Astrocyte (in vitro differentiated cells and primary cell): ENCODE results near the gene PTPN12. TPM values are rescaled to one million over a fixed set of nuclear protein-coding genes. Genes with fewer than 3 reads are reported as not detected.

ENCODE experiments used
- DNase-seq: peaks from one replicate; pipeline ENCODE4 v3.0.0-alpha.2; 2010; ENCODE audit warnings: low read depth
- FAIRE-seq: peaks from 2 replicates; lab custom pipeline; 2011; peaks lifted over from hg19 to GRCh38; lab: Jason Lieb, UNC
- H2AFZ ChIP-seq: 2 replicates; pipeline ENCODE4 v1.6.0; 2012; ENCODE audit warnings: low read depth, low read length, inconsistent platforms
- H3K27ac ChIP-seq: 2 replicates; pipeline ENCODE4 v1.5.1; 2011; ENCODE audit warnings: low read depth, low read length, inconsistent platforms
- H3K27me3 ChIP-seq: 2 replicates; pipeline ENCODE4 v1.6.0; 2011; ENCODE audit warnings: low read length, inconsistent platforms; ENCODE audit not compliant: insufficient read depth
- H3K36me3 ChIP-seq: 2 replicates; pipeline ENCODE4 v1.5.1; 2011; ENCODE audit warnings: low read length, inconsistent platforms; ENCODE audit not compliant: insufficient read depth
- H3K4me1 ChIP-seq: 2 replicates; pipeline ENCODE4 v1.5.1; 2011; ENCODE audit warnings: low read length, inconsistent platforms; ENCODE audit not compliant: insufficient read depth
- H3K4me2 ChIP-seq: 2 replicates; pipeline ENCODE4 v1.6.0; 2012; ENCODE audit warnings: low read length, inconsistent platforms
- H3K4me3 ChIP-seq: 2 replicates; pipeline ENCODE4 v1.5.1; 2011; ENCODE audit warnings: low read depth, mild to moderate bottlenecking, low read length, inconsistent platforms; ENCODE audit not compliant: insufficient read depth
- H3K79me2 ChIP-seq: 2 replicates; pipeline ENCODE4 v1.6.0; 2012; ENCODE audit warnings: mild to moderate bottlenecking, low read length, inconsistent platforms; ENCODE audit not compliant: insufficient read depth
- H3K9ac ChIP-seq: 2 replicates; pipeline ENCODE4 v1.6.0; 2012; ENCODE audit warnings: mild to moderate bottlenecking, low read length, inconsistent platforms
- H3K9me3 ChIP-seq: 2 replicates; pipeline ENCODE4 v1.5.1; 2012; ENCODE audit warnings: low read depth, mild to moderate bottlenecking, low read length, inconsistent platforms; ENCODE audit not compliant: insufficient read depth
- H4K20me1 ChIP-seq: 2 replicates; pipeline ENCODE4 v1.6.0; 2012; ENCODE audit warnings: low read length, inconsistent platforms; ENCODE audit not compliant: insufficient read depth
- H3K27ac Mint-ChIP-seq: one replicate; pipeline ENCODE4 v1.8.0; 2021; ENCODE audit warnings: mild to moderate bottlenecking, mixed read lengths; ENCODE audit not compliant: unreplicated experiment
- H3K27me3 Mint-ChIP-seq: one replicate; pipeline ENCODE4 v1.8.0; 2021; ENCODE audit warnings: low read depth, mixed read lengths; ENCODE audit not compliant: unreplicated experiment
- H3K36me3 Mint-ChIP-seq: one replicate; pipeline ENCODE4 v1.8.0; 2021; ENCODE audit warnings: low read depth, mixed read lengths; ENCODE audit not compliant: unreplicated experiment
- H3K4me1 Mint-ChIP-seq: one replicate; pipeline ENCODE4 v1.8.0; 2021; ENCODE audit warnings: low read depth, mixed read lengths; ENCODE audit not compliant: unreplicated experiment
- H3K4me3 Mint-ChIP-seq: one replicate; pipeline ENCODE4 v1.8.0; 2021; ENCODE audit warnings: mild to moderate bottlenecking, moderate library complexity, mixed read lengths; ENCODE audit not compliant: unreplicated experiment
- H3K9me3 Mint-ChIP-seq: one replicate; pipeline ENCODE4 v1.8.0; 2021; ENCODE audit warnings: mild to moderate bottlenecking, mixed read lengths; ENCODE audit not compliant: unreplicated experiment
- EZH2 ChIP-seq: IDR thresholded peaks from 2 replicates; pipeline ENCODE4 v1.6.1; 2012; ENCODE audit warnings: mild to moderate bottlenecking, low read length, inconsistent platforms; ENCODE audit not compliant: insufficient read depth
- total RNA-seq: library from RNA; stranded (reverse); gene quantifications from 2 replicates; pipeline ENCODE4 v1.2.1, GENCODE V29; 2021
- TF ChIP-seq, protein P1 (sequence below): IDR thresholded peaks from 2 replicates; pipeline ENCODE4 v1.5.1; 2011; ENCODE audit warnings: low read depth, mild to moderate bottlenecking, inconsistent platforms, low read length, moderate library complexity; ENCODE audit not compliant: insufficient read depth

Gene PTPN12
- total RNA-seq, 1 donor from 2014 or later, result 111 TPM

DNA sequence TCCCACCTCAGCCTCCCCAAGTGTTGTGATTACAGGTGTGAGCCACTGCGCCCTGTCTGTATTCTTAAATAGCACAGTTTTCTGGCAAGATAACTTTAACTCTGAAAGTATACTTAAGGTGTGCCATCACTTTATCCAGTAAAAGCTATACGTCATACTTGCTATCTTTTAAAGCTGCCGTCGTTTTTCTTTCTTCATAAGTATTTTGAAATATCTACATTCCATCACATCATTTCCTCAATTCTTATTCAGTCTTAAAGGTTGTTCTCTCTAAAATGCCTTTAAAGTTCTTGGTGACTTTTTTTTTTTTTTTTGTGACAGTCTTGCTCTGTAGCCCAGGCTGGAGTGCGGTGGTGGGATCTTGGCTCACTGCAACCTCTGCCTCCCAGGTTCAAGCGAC lies 34.7 kb downstream of the PTPN12 start:
- peak overlapping the region; percentile 41 for H3K27ac Mint-ChIP-seq
- H3K27ac ChIP-seq, result no peak overlapping the region
- H4K20me1 ChIP-seq, result peaks cover 41% of the 10 kb centered on the region
- FAIRE-seq, result no peak
- H3K9me3 Mint-ChIP-seq, result no peaks in the 10 kb centered on the region
- H3K4me1 Mint-ChIP-seq, result peaks cover 21% of the 10 kb centered on the region
- H3K4me1 ChIP-seq, result peaks cover 13% of the 10 kb centered on the region
- H3K36me3 ChIP-seq, result peaks cover 20% of the 10 kb centered on the region
- no peak overlapping the region for H2AFZ ChIP-seq
- DNase-seq, result no peak
- H3K27me3 ChIP-seq, result no peaks in the 10 kb centered on the region
- no peak overlapping the region for H3K9ac ChIP-seq
- H3K4me3 Mint-ChIP-seq, result peak overlapping the region; percentile 54
- H3K27me3 Mint-ChIP-seq, result no peaks in the 10 kb centered on the region
- H3K9me3 ChIP-seq, result no peaks in the 10 kb centered on the region
- no peak overlapping the region for H3K4me2 ChIP-seq
- TF ChIP-seq, protein P1, sequence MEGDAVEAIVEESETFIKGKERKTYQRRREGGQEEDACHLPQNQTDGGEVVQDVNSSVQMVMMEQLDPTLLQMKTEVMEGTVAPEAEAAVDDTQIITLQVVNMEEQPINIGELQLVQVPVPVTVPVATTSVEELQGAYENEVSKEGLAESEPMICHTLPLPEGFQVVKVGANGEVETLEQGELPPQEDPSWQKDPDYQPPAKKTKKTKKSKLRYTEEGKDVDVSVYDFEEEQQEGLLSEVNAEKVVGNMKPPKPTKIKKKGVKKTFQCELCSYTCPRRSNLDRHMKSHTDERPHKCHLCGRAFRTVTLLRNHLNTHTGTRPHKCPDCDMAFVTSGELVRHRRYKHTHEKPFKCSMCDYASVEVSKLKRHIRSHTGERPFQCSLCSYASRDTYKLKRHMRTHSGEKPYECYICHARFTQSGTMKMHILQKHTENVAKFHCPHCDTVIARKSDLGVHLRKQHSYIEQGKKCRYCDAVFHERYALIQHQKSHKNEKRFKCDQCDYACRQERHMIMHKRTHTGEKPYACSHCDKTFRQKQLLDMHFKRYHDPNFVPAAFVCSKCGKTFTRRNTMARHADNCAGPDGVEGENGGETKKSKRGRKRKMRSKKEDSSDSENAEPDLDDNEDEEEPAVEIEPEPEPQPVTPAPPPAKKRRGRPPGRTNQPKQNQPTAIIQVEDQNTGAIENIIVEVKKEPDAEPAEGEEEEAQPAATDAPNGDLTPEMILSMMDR, result no peak
- TF ChIP-seq EZH2, result no peak
- H3K36me3 Mint-ChIP-seq, result peaks cover 16% of the 10 kb centered on the region
- no peak overlapping the region for H3K4me3 ChIP-seq
- H3K79me2 ChIP-seq, result peaks cover 95% of the 10 kb centered on the region

DNA sequence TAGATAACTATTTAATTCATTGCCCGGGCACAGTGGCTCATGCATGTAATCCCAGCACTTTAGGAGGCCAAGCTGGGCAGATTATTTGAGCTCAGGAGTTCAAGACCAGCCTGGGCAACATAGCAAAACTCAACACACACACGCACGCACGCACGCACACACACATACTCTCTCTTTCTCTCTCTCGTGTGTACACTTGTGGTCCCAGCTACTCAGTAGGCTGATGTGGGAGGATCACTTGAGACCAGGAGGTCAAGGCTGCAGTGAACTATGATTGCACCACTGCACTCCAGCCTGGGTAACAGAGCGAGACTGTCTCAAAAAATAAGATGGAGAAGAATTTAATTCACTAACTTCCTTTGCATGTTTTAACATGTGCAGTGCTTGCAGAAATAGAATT lies 38.1 kb downstream of the PTPN12 start:
- Histone ChIP-seq H3K9ac (no peak overlapping the region), H3K4me3 (no peak overlapping the region), H2AFZ (no peak overlapping the region), H3K36me3 (peaks cover 29% of the 10 kb centered on the region), H3K27me3 (no peaks in the 10 kb centered on the region), H3K27ac (no peak overlapping the region), H3K4me2 (no peak overlapping the region), H4K20me1 (peaks cover 36% of the 10 kb centered on the region), H3K79me2 (peaks cover 95% of the 10 kb centered on the region), H3K9me3 (no peaks in the 10 kb centered on the region), H3K4me1 (peaks cover 4% of the 10 kb centered on the region)
- DNase-seq, result no peak
- no peak for TF ChIP-seq EZH2
- TF ChIP-seq, protein P1, result no peak
- H3K36me3 Mint-ChIP-seq, result peaks cover 16% of the 10 kb centered on the region
- no peak for FAIRE-seq
- H3K4me3 Mint-ChIP-seq, result no peak overlapping the region
- peaks cover 23% of the 10 kb centered on the region for H3K4me1 Mint-ChIP-seq
- H3K9me3 Mint-ChIP-seq, result no peaks in the 10 kb centered on the region
- H3K27me3 Mint-ChIP-seq, result no peaks in the 10 kb centered on the region
- no peak overlapping the region for H3K27ac Mint-ChIP-seq

DNA sequence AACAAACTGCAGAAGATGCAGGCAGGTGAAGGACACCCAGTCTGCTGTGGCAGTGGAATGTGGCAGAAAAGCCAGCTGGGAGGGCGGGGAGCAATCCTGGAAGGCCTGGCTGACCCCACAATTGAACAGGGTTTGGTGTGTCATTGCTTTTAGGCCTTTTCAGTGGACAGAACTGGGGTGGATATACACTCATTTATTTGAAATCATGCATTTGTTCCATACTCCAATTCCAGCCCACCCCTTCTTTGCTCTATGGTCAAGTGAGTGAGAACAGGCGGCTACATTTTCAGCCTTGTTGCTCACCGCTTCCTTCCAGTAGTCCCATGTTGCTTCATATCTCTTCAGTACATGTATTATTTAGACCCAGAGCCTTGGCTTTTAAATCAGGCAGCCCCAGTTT lies 39.8 kb downstream of the PTPN12 start:
- no peak overlapping the region for H3K27ac Mint-ChIP-seq
- no peaks in the 10 kb centered on the region for H3K9me3 Mint-ChIP-seq
- DNase-seq (no peak), FAIRE-seq (no peak)
- H3K4me3 ChIP-seq, result no peak overlapping the region
- peaks cover 14% of the 10 kb centered on the region for H3K36me3 Mint-ChIP-seq
- peaks cover 43% of the 10 kb centered on the region for H4K20me1 ChIP-seq
- H3K27me3 Mint-ChIP-seq, result no peaks in the 10 kb centered on the region
- H3K36me3 ChIP-seq, result peaks cover 23% of the 10 kb centered on the region
- no peak overlapping the region for H3K9ac ChIP-seq
- no peaks in the 10 kb centered on the region for H3K27me3 ChIP-seq
- H2AFZ ChIP-seq, result no peak overlapping the region
- peaks cover 18% of the 10 kb centered on the region for H3K4me1 Mint-ChIP-seq
- no peaks in the 10 kb centered on the region for H3K9me3 ChIP-seq
- TF ChIP-seq, protein P1, result no peak
- TF ChIP-seq EZH2, result no peak
- no peaks in the 10 kb centered on the region for H3K4me1 ChIP-seq
- no peak overlapping the region for H3K4me3 Mint-ChIP-seq
- H3K27ac ChIP-seq, result no peak overlapping the region
- H3K4me2 ChIP-seq, result no peak overlapping the region
- H3K79me2 ChIP-seq, result peaks cover 94% of the 10 kb centered on the region
